ENCODE measurements around the gene WDR64.

- no peak for TF ChIP-seq CTCF (conservative IDR thresholded peaks at IDR 0.05; ENCODE audit: low read depth, low read length)
- no peak for TF ChIP-seq EZH2 (IDR thresholded peaks at IDR 0.05; ENCODE audit: low read length, unreplicated experiment)
These were observed 97.2 kb downstream of the WDR64 start for GRCh38 chr1:241749041-241749944.
